GM18498 (cell line): ENCODE results near the gene ITM2A.
A peak's percentile ranks its signal among the peaks of the same experiment; 100 is the strongest.

ENCODE experiments used
- ATAC-seq: cut with Tn5 transposase; IDR thresholded peaks from one replicate; pipeline ENCODE4 v1.9.1; 2021; ENCODE audit warnings: mild to moderate bottlenecking, moderate library complexity; ENCODE audit not compliant: unreplicated experiment

The ITM2A gene

GRCh38 chrX:79366873-79367749, at the start of gene ITM2A:
ITM2A (minus strand) TSS chrX:79367334; CDS start chrX:79367215, 119 bp downstream.
- ATAC-seq, result peak; percentile 70

DNA sequence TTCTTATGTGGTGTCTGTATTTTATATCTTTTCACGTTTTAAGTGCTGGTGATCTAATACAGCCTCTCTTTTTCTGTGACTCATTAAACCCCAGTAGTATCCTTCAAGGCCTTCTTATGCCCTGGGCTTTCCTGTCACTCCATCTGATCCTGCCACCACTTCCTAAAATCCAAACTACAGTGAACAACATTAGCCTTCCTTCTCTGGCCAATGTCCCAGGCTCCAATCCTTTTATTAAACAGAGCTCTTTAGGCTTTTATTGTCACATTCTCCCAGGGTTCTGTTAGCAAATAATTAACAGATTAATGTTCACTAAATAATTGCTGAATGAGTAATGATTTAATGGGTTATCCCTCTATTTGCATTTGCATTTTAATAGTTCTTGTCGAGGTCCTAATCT, 47.9 kb upstream of the ITM2A start:
- ATAC-seq, result no peak

DNA sequence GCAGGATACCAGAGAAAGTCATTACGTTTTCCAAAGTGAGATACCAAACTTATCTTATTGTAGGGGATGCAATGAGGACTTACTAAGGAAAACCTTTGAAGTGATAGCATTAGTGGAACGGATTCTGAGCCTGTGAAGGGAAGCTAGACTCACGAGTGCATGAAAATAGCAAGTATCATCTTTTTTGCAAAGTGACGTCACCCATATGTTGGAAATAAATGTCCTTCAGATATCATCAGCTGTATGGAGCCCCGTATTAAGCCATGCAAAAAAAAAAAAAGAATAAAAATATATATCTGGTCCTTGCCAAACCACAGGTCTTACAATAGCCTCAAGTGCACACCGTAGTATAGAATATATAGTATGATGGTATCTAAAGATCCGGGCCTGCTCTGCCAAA, 46.8 kb upstream of the ITM2A start:
- ATAC-seq, result no peak

DNA sequence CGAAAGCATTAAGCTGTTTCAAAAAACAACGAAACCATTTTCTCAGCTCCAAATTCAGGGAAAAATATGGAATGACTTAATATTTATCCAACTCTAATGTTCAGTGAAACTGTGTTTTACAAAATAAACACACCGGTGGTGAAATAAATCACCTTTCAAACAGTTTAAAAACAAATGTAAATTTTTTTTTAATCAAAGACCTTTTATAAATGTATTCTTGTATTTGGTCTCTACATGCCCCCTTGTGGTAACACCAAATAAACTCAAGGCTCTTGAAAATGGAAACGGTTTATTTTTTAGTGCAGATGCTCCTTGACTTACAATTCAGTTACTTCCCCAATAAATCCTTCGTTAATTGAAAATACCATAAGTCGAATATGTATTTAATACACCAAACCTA, 45.8 kb upstream of the ITM2A start:
- ATAC-seq, result no peak

DNA sequence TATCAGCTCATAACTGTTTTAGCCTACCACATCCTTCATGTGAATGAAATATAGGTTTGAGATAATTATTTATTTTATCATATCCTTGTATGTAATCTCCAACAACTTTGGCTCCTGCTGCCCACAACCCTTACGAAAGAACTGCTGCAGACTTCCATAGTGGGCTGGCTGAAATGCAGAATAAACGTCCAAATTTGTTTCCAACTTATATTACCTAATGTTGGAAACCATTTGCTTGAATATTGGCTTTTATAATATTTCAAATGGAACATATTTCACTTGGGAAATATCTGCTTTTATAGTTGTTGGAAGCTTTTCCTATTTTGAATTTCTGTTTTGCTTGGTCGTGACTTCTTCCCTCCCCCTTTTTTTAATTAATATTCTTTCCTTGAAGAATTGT, 45.0 kb upstream of the ITM2A start:
- no peak for ATAC-seq

GRCh38 chrX:79409657-79410056, 42.5 kb upstream of the ITM2A start:
- no peak for ATAC-seq

GRCh38 chrX:79408623-79409322, 41.6 kb upstream of the ITM2A start:
- no peak for ATAC-seq

GRCh38 chrX:79400623-79401022, 33.5 kb upstream of the ITM2A start:
- ATAC-seq, result no peak

DNA sequence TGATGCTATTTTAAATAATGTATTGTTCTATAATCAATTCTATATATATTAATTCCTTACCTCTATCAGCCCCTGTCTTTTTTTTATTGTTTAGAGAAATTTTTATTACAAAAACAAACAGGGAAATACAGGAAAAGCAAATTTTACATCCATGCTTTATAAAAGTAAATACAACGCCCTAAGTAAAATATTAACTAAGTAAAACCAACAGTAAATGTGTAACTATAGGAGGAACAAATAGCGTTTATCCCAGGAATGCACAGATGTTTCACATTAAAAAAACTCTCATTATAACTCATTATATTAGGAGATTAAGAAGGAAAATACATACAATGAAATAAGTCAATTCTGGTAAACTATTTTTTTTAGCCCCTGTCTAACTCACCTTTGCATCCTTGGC, 8.2 kb upstream of the ITM2A start:
- no peak for ATAC-seq

- no peak for ATAC-seq
These were observed 4.5 kb upstream of the ITM2A start for GRCh38 chrX:79371640-79372039.

DNA sequence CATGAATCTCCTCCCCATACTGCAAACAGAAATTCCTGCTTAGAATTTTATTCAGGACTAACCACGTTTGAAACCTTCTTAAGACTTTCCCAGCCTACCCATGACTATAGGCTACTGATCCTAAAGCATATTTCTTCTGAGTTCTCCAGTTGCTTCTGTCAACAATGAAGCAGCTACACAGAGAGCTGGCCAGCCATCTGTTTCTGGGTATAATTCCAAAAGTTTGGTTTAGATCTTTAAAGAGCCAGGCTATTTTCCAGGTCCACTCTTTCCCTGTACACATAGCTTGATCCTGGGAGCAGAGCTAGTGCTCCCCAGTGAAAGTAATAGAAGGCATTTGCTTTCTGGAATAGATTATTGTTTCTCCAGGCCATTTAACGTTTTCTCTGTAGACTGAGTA, 4.0 kb upstream of the ITM2A start:
- ATAC-seq, result no peak

- no peak for ATAC-seq
These were observed 2.7 kb upstream of the ITM2A start for GRCh38 chrX:79369871-79370270.

DNA sequence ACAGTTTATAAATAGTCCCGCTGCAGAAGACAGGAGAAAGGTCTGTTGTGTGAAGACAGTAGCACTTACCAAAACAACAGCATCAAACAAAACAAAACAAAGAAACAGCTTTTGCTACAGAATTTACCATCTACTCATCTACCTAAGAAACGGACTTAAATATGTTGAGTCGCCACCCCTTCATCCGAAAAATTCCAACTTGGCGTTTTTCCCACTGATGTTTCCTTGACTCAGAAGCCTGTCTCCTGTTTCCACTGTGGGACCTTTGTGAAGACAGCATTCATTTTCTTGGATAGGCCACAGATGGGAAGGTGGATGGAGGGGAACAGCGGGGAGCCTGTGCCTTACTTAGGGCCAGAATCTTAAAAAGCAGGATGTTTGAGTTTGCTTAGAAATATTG, 1.3 kb upstream of the ITM2A start:
- no peak for ATAC-seq

DNA sequence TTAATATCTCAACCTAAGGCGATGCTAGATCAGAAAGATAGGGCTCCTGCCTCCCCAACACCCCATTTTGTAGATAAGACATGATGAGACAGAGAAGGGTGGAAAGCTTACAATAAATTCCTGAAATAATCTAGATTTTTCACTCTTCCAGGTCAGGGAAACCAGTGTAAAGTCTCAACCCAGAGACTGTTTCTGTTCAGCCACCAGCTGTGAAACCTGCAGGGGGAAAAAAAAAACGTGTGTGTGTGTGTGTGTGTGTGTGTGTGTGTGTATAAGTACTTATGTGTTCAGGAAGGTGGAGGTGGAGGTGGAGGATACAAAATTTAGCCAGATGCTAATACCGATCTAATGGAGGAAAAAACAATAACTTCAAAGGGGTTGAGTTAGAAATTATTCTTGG, 773 bp upstream of the ITM2A start:
- no peak for ATAC-seq

GRCh38 chrX:79366556-79366872, 620 bp downstream of the ITM2A start:
- ATAC-seq, result peak; percentile 37

DNA sequence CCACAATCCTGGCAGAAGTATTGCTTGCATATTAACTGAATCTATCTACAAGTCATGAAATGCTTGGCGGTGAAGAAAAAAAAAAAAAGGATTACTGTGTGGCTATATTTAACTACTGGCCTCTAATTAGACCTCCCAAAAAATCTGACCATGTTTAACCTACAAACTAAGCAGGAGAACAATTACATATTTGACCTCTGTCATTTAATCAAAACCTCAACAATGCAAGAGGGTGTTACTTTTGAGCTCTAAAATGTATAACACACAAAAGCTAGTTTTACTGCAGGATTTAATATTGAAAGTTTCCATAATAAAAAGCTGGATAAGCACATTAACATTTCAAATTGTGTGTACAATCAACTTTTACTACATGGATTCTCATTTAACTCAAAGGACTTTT, 1.5 kb downstream of the ITM2A start:
- ATAC-seq, result no peak

GRCh38 chrX:79364306-79364705, 2.8 kb downstream of the ITM2A start:
- ATAC-seq, result no peak

GRCh38 chrX:79361192-79361870, 5.8 kb downstream of the ITM2A start:
- ATAC-seq, result no peak

GRCh38 chrX:79336869-79337815, 30.0 kb downstream of the ITM2A start:
- no peak for ATAC-seq

DNA sequence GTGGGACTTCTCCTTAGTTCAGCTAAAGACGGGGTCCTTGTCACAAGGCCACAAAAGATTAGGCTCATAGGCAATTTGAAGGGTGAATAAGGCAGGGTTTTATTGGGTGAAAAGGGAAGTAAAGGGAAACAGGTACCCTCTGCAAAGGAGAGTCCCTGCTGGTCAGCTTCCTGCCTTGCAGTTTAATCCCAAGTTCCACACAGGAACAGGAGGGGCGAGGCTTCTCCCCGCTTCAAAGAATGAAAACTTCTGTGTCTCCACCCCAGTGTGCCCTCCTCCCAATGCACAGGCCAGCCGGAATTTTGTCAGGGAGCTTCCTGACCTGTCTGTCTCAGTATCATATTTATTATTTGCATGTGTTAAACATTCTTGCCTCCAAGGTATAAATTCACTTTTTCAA, 37.1 kb downstream of the ITM2A start:
- no peak for ATAC-seq
